ENCODE data around the gene IKBIP. TPM values are rescaled to one million over a fixed set of nuclear protein-coding genes. Genes with fewer than 3 reads are reported as not detected.

The IKBIP gene
- total and polyA plus RNA-seq, 9 of the 15 experiments (the other 6 are each of a cell fraction or from before 2014, with no cell fraction given) = 3.3 to 19.5 (median 14.9) TPM

DNA sequence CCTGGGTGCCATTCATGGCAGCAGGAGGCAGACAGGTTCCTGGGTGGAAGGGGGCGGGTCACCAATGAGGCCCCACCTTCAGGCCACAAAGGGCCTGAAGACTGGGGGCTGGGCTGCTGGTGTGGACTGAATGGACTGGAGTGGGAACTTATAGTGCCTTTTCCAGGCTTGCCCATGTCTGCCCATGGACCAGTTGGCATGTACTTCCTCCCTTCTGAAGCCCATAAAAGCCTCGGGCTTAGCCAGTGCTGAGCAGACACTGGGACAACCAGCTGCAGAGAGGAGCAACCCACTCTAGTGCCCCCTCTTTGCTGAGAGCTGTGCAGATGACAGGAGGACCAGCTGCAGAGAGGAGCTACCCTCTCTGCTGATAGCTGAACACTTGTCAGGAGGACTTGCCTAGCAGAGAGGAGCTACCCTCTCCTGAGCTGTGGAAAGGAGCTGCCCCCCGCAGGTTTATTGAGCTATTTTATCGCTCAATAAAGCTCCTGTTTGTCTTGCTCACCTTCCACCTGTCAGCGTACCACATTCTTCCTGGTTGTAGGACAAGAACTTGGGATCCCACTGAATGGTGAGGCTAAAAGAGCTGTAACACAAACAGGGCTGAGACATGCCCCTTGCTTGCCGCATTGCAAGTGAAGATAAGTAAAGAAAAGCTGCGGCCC lies 34.5 kb upstream of the IKBIP start:
- Histone ChIP-seq H4K20me1 (replicated peaks; ENCODE audit: control insufficient read depth, insufficient read depth, low read length) (no peaks in the 10 kb centered on the region), H3K4me2 (ENCODE audit: insufficient read depth, low read length) (no peak overlapping the region), H3K27ac (ENCODE audit: extremely low read depth, low read depth, low read length) (no peak overlapping the region), H3K27me3 (ENCODE audit: control insufficient read depth in 2 of 2, insufficient read depth in 2 of 2, low read length in 2 of 2) (no peaks in the 10 kb centered on the region), H3K4me3 (no peak overlapping the region), H3K9me1 (ENCODE audit: control insufficient read depth, insufficient read depth, low read length) (no peaks in the 10 kb centered on the region), H2AFZ (ENCODE audit: low read depth, low read length) (no peak overlapping the region), H3K79me2 (ENCODE audit: control insufficient read depth, insufficient read depth, low read length) (no peaks in the 10 kb centered on the region), H3K9me3 (replicated peaks; ENCODE audit: control insufficient read depth, insufficient read depth, low read depth, low read length) (no peaks in the 10 kb centered on the region), H3K36me3 (ENCODE audit: control insufficient read depth, insufficient read depth, low read length) (peaks cover 17% of the 10 kb centered on the region), H3K9ac (ENCODE audit: insufficient read depth in 1 of 2, low read depth in 2 of 2, low read length in 2 of 2) (no peak overlapping the region), H3K4me1 (replicated peaks in 1 of 2; ENCODE audit: control insufficient read depth in 2 of 2, insufficient read depth in 2 of 2, low read length in 2 of 2) (peaks cover 0 to 7% of the 10 kb centered on the region in 2 experiments; a peak in 2 of 5 replicates)
- WGBS (ENCODE audit: insufficient coverage, low coverage, missing lambda C conversion rate) = 90% methylated on average over 5 of the region's 7 CpGs
- intact Hi-C loops (cut with micrococcal nuclease) (no loop called here), in situ Hi-C loops (cut with MboI) (no loop called here)
- ChIA-PET POLR2A (interaction anchor here (1.1 kb wide), 1 partner anchor 43 kb away, joined by 3 read pairs; no protein-coding TSS in a partner anchor), CTCF (ENCODE audit: low intra/inter-chr PET ratio) (no interaction called here)
- FAIRE-seq (no peak), ATAC-seq (peak; percentile 40), DNase-seq (ENCODE audit: extremely low read depth in 1 of 4, low spot score in 3 of 4) (no peak)
- TF ChIP-seq, protein P1, sequence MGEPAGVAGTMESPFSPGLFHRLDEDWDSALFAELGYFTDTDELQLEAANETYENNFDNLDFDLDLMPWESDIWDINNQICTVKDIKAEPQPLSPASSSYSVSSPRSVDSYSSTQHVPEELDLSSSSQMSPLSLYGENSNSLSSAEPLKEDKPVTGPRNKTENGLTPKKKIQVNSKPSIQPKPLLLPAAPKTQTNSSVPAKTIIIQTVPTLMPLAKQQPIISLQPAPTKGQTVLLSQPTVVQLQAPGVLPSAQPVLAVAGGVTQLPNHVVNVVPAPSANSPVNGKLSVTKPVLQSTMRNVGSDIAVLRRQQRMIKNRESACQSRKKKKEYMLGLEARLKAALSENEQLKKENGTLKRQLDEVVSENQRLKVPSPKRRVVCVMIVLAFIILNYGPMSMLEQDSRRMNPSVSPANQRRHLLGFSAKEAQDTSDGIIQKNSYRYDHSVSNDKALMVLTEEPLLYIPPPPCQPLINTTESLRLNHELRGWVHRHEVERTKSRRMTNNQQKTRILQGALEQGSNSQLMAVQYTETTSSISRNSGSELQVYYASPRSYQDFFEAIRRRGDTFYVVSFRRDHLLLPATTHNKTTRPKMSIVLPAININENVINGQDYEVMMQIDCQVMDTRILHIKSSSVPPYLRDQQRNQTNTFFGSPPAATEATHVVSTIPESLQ (CRISPR knock-in tag; IDR thresholded peaks at IDR 0.05) = no peak
- TF ChIP-seq ZNF766 (CRISPR knock-in tag; conservative IDR thresholded peaks at IDR 0.05) (no peak), ZNF347 (CRISPR knock-in tag; IDR thresholded peaks at IDR 0.05; ENCODE audit: low read depth) (no peak), FOXP1 (CRISPR knock-in tag; IDR thresholded peaks at IDR 0.05) (no peak), MYNN (IDR thresholded peaks at IDR 0.05) (no peak), MYNN (CRISPR knock-in tag; IDR thresholded peaks at IDR 0.05) (no peak), PHTF2 (CRISPR knock-in tag; IDR thresholded peaks at IDR 0.05) (no peak), NFE2L1 (tag; IDR thresholded peaks at IDR 0.05; ENCODE audit: borderline replicate concordance, low read depth) (no peak), KLF1 (tag; IDR thresholded peaks at IDR 0.05) (no peak)
- TF ChIP-seq, protein P2, sequence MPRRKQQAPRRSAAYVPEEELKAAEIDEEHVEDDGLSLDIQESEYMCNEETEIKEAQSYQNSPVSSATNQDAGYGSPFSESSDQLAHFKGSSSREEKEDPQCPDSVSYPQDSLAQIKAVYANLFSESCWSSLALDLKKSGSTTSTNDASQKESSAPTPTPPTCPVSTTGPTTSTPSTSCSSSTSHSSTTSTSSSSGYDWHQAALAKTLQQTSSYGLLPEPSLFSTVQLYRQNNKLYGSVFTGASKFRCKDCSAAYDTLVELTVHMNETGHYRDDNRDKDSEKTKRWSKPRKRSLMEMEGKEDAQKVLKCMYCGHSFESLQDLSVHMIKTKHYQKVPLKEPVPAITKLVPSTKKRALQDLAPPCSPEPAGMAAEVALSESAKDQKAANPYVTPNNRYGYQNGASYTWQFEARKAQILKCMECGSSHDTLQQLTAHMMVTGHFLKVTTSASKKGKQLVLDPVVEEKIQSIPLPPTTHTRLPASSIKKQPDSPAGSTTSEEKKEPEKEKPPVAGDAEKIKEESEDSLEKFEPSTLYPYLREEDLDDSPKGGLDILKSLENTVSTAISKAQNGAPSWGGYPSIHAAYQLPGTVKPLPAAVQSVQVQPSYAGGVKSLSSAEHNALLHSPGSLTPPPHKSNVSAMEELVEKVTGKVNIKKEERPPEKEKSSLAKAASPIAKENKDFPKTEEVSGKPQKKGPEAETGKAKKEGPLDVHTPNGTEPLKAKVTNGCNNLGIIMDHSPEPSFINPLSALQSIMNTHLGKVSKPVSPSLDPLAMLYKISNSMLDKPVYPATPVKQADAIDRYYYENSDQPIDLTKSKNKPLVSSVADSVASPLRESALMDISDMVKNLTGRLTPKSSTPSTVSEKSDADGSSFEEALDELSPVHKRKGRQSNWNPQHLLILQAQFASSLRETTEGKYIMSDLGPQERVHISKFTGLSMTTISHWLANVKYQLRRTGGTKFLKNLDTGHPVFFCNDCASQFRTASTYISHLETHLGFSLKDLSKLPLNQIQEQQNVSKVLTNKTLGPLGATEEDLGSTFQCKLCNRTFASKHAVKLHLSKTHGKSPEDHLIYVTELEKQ (CRISPR knock-in tag; IDR thresholded peaks at IDR 0.05) = no peak
- no TSS peak for BruUV-seq (replicated peaks)

Measured in K562 (cell line).